NCI-H510A treated with DMSO at 0.1 percent for 48 hours (cell line): Measurements from ENCODE around the gene WASHC4.

Source experiments
- DNase-seq: peaks from one replicate; lab custom pipeline; 2025; lab: John Stamatoyannopoulos, UW

WASHC4 gene

DNA sequence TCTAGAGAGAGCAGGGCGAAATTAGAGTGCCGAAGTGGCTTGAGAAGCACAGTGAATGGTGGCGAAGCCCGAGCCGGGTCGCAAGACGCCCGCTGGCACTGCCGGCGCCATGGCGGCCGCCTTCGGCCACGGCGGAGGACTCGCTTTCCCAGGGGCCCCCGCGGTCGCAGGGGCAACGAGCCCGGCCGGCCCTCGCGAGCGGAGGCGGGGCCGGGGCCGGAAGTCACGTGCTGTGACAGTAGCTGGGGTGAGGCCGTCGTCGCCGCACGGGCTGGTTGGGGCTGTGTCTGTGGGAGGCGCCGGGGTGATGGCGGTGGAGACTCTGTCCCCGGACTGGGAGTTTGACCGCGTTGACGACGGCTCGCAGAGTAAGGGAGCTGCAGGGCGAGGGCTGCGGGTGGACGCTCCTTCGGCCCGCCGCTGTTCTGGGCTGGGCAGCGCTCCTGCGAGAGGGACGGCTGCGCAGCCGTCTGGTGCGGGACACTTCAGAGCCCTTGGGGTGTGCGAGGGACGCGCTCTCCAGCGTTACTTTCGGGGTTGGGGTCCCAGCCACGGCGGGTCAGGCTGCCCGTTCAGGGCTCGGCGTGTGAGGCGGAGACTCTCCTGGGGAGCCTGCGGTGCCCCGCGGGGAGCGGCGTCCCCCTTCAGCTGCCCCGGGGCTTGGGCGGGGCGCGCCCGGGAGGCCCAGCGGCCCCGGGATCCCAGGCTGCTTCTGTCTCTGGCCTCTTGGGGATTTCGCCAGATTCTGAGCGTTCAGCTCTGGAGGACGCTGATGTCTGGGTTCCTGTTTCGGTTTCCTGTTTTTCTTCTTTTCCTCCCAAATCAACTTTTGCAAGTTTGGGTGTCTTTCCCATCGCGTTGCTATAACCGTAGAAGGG lies at the start of gene WASHC4:
Gene WASHC4, plus strand, starts transcription at position 238 of the 878 bp plus-strand sequence. Its CDS starts 70 bp downstream, at position 308.
- peak; percentile 91 for DNase-seq

GRCh38 chr12:105060715-105061378 lies 46.7 kb upstream of the WASHC4 start:
- peak; percentile 40 for DNase-seq

DNA sequence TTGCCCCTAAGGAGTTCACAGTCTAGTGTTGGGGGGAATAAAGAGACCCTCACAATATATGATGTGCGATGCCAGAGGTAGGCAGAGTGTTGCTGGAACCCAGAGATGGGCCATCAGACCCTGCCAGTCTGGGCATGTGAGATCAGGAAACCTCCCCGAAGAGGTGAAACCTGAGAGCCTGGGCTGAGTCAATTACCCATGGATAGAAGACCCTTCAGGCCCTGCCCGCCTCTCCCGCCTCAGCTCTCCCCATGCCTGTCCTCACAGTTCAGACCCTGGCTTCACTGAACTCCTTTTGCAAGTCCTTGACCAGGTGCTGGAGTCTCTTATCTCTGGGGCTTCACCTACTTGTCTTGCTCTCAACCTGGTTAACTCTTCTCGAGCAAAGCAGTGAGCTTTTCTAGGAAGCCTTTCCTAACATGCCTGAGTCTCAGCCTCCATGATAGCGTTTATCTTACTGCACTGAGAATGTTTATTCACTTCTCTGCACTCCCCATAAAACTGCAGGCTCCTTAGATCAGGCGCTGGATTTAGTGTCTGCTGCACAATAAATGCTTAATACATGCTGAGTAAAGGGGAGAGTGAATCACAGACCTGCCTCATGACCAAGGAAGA lies 42.9 kb upstream of the WASHC4 start:
- peak; percentile 84 for DNase-seq

- no peak for DNase-seq
Measured at GRCh38 chr12:105067511-105068031, 40.0 kb upstream of the WASHC4 start.

GRCh38 chr12:105069936-105070702 lies 37.4 kb upstream of the WASHC4 start:
- DNase-seq, result no peak

- no peak for DNase-seq
Measured at GRCh38 chr12:105071981-105072380, 35.5 kb upstream of the WASHC4 start.

GRCh38 chr12:105072888-105073488 lies 34.5 kb upstream of the WASHC4 start:
- no peak for DNase-seq

GRCh38 chr12:105076098-105076497 lies 31.4 kb upstream of the WASHC4 start:
- no peak for DNase-seq

GRCh38 chr12:105076913-105077312 lies 30.6 kb upstream of the WASHC4 start:
- DNase-seq, result no peak

DNA sequence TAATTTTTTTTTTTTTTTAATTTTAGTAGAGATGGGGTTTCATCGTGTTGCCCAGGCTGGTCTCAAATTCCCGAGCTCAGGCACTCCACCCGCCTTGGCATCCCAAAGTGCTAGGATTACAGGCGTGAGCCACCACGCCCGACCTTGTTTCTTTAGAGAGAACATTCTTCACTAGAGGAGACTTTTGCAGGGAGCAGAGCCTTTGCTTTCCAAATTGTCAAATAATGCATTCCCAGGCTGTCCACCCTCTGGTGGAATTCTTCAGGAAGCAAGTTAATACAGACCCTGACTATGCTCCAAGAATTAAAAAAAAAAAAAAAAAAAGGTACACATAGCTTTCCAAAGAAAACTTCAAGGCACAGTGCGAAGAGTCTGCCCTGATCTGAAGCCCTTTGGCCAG lies 30.1 kb upstream of the WASHC4 start:
- no peak for DNase-seq

DNA sequence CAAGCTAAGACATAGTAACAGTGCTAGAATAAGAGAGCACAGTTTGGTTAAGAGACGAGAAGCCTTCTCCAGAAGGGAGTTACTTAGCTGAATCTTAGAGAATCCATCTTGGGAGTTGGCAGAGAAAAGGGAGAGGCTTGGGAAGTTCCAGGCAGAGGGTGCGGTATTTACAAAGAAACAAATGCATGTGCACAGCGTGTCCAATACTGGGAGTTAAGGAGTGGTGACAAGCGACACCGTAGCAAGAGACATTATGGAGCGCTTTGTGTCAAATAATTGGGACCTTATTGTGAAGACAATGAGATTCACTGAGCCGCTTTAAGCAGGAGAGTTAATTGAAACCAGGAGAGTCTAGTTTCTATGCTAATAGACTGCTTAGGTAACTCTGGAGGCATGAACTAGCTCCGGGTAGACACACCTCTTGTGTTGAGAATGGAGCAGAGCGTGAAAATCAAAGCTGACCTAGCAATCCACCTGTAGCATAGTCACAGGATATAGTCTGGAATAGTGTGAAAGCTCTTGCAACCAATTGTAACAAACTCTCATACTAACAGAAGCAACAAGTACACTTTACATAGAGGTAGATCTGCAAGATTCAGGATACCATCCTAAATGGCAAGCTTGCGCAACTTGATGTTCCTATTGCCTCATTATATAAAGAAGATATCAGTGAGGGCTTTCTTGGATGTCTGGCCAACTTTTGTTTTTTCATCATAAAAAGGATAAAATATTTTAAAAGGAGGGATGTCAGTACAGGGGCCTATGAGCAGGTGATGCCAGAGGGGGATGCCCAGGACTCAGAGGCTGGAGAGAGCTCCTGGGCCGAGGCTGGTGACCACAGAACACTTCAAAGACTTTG lies 28.6 kb upstream of the WASHC4 start:
- no peak for DNase-seq

DNA sequence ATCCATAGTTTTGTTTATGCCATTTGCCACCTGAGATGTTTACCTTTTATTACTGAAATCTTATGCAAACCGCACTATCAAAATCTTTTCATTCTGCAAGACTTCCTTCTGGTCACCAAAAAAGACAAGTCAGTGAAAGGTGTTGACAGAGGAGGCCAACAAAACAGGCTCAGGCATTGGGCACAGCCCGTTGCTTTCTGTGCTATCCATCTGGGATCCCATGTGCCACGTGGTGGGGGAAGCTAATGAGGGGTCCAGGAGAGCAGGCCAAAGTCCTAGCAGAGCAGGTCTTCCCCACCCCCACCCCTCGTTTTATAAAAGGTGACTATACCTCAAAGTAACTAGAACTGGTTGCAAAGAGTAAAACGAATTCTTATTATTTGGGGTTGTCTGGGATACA lies 24.5 kb upstream of the WASHC4 start:
- no peak for DNase-seq

- peak; percentile 23 for DNase-seq
Measured at GRCh38 chr12:105083551-105084105, 23.9 kb upstream of the WASHC4 start.

DNA sequence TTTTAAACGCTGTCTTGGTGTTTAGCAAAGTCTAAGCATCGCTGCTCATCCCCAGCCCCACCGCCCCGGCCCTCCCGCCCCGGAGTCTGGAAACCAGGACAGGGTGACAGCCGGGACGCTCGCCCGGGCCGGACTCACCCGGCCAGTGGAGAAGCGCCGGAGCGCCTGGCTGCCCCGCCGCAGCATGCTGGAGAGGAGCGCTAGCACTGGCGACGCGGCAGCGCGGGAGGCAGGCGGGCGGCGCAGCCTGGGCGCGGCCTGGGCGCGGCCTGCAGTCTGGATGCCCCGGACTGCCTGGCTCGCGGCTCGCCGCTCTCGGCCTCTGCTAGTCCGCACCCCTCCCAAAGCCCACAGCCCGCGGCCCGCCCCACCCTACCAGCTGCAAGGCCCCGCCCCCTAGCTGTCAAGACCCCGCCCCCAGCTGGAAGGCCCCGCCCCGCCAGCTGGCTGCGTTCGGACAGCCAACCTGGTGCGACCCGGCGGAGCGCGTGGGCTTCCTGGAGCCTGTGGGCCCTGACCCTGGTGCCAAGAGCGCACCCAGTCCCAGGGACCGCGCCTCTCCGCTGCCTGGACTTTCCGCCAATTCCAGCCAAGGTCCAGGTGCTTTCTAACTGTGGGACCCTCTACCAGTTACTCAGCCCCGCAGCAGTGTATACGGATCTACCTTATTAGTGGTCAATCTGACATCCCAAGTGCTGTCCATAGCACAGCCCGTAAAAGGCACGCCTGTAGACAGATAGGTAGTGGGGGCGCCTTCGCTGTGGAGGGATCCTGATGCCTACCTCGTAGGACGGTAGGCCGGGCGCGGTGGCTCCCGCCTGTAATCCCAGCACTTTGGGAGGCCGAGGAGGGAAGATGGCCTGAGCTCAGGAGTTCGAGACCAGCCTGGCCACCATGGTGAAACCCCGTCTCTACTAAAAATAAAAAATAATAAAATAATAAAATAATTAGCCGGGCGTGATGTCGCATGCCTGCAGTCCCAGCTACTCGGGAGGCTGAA lies 23.0 kb upstream of the WASHC4 start, which contains the start of gene ALDH1L2:
Gene ALDH1L2, minus strand, starts transcription at position 208 of the 1,000 bp plus-strand sequence. Its CDS starts 22 bp downstream, at position 186.
- DNase-seq, result peak; percentile 18

- DNase-seq, result no peak
Measured at GRCh38 chr12:105085501-105085900, 22.0 kb upstream of the WASHC4 start.

- no peak for DNase-seq
Measured at GRCh38 chr12:105089817-105090216, 17.7 kb upstream of the WASHC4 start.

- no peak for DNase-seq
Measured at GRCh38 chr12:105090361-105090760, 17.2 kb upstream of the WASHC4 start.

DNA sequence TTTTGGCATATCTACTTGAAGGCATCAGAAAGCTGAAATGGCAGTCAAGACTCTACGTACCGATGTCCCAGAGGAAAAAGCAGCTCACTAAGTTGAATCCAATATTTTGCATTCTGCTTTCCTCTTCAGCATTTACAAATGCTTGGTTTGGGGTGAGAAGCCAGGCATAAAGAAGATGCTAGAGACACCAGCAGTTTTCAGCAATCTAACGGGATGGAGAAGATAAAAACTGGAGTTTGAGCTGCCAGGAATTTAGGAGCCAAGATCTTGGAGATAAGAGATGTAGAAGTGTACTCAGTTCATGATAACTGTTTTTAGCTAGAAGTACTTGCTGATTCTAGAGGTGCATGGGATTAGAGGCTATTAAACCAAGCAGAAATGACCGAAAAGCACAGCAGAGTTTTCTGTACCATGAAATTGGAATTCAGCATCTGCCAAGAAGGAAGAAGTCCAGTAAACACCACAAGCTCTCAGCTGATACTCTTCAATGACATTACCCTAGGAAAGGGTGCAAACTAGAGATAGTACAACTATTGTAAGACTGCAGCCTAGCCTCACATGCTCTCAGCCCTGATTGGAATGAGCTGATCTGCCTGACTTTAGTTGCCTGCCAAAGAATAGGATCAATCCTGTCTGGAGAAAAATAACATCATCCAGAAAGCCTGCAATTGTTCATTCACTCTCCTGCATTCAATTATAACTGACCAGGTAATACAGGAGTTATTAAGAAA lies 15.9 kb upstream of the WASHC4 start:
- no peak for DNase-seq
